GM21723 (cell line): ENCODE measurements around the gene SEZ6.

Source experiments
- ATAC-seq: cut with Tn5 transposase; IDR thresholded peaks from one replicate; pipeline ENCODE4 v1.9.1; 2021; ENCODE audit warnings: mild to moderate bottlenecking, moderate library complexity; ENCODE audit not compliant: unreplicated experiment

SEZ6 gene

DNA sequence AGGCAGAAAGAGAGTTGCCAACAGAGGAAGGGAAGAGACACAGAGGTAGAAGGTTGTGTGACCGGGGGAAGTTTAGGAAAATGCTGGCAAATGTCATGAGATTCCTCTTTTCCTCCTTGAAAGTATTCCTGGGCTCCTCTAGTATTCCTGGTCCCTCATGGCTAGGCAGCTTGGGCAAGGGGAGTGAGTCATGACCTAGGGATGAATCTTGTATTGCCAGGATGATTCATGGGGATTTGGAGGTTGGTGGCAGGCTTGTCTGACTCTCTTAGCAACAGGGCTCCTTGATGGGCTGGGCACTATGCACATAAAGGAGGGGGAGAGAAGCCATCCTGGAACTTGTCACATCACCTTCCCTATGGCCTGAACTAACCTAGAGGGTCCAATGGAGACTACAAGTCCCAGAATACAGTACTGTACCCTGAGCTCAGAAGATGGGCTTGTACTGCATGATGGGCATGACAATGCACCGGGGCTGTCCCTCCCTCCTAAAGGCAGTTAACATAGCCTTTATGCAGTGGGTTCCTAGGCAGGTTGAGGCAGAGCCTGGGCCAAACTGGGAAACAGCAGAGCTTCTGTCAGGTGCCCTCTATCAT lies 2.1 kb upstream of the SEZ6 start:
- ATAC-seq = no peak

- ATAC-seq = no peak
These were observed 1.6 kb upstream of the SEZ6 start for GRCh38 chr17:29007456-29007855.

DNA sequence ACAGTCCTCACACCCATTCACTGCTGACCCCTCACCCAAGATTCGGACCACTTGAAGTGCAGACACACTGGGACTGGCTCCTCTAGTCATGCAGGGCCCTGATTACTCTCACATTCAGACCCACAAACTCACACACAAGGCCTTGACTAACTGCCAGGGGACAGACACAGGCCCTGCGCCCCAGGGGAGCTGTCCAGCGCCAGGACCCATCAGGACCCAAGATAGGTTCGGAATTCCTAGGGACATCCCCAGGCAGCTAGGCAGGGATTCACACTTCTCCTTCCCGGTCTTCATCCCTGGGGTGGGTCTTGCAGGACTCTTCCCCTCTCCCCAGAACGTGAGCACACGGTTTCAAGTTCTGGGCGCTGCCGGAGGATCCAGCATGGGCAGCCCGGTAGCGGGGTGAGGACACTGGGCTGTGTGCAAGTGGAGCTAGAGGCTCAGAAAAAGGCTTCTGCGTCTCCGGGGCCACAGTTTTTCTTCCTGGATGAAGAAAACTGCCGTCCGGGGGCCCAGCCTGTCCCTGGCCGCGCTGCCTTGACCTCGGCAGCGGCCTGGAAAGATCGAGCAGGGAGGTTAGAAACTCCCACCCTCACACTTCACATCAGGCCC lies 1.6 kb downstream of the SEZ6 start:
- no peak for ATAC-seq

GRCh38 chr17:29003289-29003688 lies 2.5 kb downstream of the SEZ6 start:
- ATAC-seq = no peak

- ATAC-seq = no peak
These were observed 3.0 kb downstream of the SEZ6 start for GRCh38 chr17:29002811-29003210.

GRCh38 chr17:29000973-29001372 lies 4.9 kb downstream of the SEZ6 start:
- no peak for ATAC-seq

DNA sequence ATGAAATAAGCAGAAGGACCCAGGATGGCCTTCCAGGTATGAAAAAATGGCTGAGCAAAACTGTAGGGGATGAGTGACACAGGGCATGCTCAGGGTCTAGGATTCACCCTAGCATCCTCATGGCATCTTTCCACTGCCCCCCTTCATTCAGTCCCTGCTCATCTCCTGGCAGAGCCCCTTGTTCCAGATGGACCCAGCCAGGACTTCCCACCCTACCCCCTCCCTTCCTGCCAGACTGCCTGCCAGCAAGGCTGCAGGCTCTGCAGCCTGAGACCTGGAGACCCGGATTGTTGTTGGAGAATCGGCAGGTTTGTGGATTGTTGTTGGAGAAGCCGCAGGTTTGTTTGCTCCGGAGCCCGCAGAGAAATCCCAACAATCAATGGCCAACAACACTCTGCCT lies 6.6 kb downstream of the SEZ6 start:
- ATAC-seq = no peak

DNA sequence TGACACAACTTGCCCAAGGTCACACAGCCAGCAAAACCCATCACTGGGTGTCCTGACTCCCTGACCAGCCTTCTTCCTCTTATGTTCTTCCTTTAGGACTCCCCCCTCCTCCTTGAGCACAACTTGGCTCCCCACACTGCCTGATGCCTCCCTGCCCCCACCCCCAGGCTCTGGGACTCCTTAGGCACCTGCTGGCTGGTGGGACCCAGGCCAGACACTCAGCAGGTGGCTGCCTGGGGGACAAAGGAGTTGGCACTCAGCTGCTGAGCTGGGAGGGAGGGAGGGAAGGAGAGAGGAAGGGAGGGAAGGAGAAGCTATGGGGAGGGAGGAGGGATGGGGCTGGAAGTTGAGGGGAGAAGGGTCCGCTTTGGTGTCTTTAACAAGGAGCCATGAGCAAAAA lies 8.0 kb downstream of the SEZ6 start:
- ATAC-seq = no peak

- no peak for ATAC-seq
These were observed 9.2 kb downstream of the SEZ6 start for GRCh38 chr17:28996554-28997096.

DNA sequence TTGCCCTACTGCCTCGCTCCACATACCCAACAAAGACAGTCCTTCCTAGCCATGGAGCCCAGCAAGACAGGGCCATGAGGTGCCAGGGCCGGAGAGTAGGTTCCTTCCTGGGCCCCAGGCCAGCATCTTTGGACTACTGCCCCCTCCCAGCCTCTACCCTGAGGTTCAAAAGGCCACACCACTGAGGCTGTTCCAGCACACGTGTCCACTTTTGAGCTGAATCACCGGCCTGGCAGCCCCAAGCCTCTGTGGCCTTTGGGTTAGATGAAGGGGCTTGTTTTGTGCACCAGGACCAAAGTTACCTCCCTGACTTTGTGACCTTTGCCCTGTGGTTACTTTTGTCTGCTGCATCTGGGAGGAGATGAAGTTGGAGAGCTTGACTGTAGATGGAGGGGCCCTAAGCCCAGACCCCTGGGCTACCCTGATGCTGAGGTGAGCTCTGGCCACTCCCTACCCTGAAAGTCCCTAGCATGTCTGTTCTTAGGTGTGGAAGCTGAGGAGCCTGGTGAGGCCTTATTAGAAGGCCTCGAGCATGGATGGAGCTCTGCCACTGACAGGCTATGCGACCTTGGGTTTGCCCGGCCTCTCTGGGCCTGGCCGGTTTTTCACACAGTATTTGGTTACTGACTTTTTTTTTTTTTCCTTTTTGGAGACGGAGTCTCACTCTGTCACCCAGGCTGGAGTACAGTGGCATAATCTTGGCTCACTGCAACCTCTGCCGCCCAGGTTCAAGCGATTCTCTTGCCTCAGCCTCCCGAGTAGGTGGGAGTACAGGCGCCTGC lies 12.0 kb downstream of the SEZ6 start:
- no peak for ATAC-seq

GRCh38 chr17:28992625-28993600 lies 12.9 kb downstream of the SEZ6 start:
- ATAC-seq = no peak

DNA sequence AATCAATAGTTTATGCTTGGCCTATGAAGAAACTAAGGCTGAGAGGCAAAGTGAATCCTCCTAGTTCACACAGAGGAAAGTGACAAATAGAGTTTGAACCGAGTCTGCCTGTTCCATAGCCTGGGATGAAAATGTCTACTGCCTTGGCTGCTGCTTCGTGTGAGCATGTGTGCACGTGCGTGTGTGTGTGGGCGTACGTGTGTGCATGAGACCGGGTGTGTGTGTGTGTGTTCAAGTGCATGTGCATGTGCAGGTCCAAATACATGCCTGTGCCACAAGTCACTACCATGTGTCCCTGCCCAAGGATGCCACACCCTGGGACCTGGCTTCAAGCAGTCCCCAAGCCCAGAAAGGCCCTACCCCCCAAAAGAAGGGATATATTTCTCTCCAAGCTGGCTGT lies 13.6 kb downstream of the SEZ6 start:
- ATAC-seq = no peak

GRCh38 chr17:28991779-28992178 lies 14.1 kb downstream of the SEZ6 start:
- ATAC-seq = no peak

DNA sequence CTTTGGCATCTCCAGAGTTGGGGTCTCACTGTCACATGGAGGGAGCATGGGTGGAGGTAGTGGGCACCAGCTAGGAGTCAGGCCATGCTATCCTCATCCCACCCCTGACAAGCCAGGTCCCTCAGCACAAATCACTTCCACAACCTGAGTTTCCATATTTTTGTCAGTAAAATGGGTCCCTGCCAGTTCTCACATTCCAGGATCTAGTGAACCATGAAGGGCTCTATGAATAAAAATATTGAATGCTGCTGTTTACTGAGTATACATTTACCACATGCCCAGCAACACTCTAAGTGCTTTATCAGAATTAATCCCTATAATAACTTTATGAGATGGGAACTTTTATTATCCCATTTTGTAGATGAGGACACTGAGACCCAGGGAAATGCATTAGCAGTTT lies 16.8 kb downstream of the SEZ6 start:
- ATAC-seq = no peak

GRCh38 chr17:28988475-28988874 lies 17.4 kb downstream of the SEZ6 start:
- no peak for ATAC-seq

- no peak for ATAC-seq
These were observed 18.8 kb downstream of the SEZ6 start for GRCh38 chr17:28986714-28987655.

- ATAC-seq = no peak
These were observed 19.7 kb downstream of the SEZ6 start for GRCh38 chr17:28985950-28986713.

GRCh38 chr17:28983286-28984230 lies 22.3 kb downstream of the SEZ6 start:
- ATAC-seq = no peak
